NB4 (cell line): Measurements from ENCODE around the gene SPTBN4.
"Not testable (repeated sequence)": the region's sequence is repeated elsewhere in the genome, so short reads cannot be mapped to it uniquely, and the experiment has no call there.

Experiments used
- DNase-seq: peaks from one replicate; pipeline ENCODE4 v3.0.0; 2010; ENCODE audit warnings: low read depth
- H3K4me3 ChIP-seq: one replicate; pipeline ENCODE4 v1.5.1; 2011; ENCODE audit warnings: mild to moderate bottlenecking, low read depth, low read length, moderate library complexity
- CTCF ChIP-seq: IDR thresholded peaks from one replicate; pipeline ENCODE4 v1.5.1; 2012; ENCODE audit warnings: low read depth, low read length
- MAX ChIP-seq: IDR thresholded peaks from 2 replicates; pipeline ENCODE4 v1.6.1; 2011; ENCODE audit warnings: low read depth, low read length
- MYC ChIP-seq: IDR thresholded peaks from 2 replicates; pipeline ENCODE4 v1.6.1; 2011; ENCODE audit warnings: low read depth, low read length
- POLR2A ChIP-seq: IDR thresholded peaks from 2 replicates; pipeline ENCODE4 v1.6.1; 2011; ENCODE audit warnings: mild to moderate bottlenecking; ENCODE audit not compliant: insufficient read length; ENCODE audit errors: extremely low read depth

The SPTBN4 gene

GRCh38 chr19:40539070-40539469 is 72.3 kb downstream of the SPTBN4 start:
- no peak overlapping the region for H3K4me3 ChIP-seq
- no peak for DNase-seq
- TF ChIP-seq POLR2A (no peak), CTCF (no peak), MYC (no peak), MAX (no peak)

- no peak for TF ChIP-seq MYC
- TF ChIP-seq CTCF: no peak
- TF ChIP-seq MAX: no peak
- TF ChIP-seq POLR2A: no peak
- no peak for DNase-seq
- H3K4me3 ChIP-seq: no peak overlapping the region
Measured at GRCh38 chr19:40542202-40542859, 75.5 kb downstream of the SPTBN4 start.

- TF ChIP-seq MYC (no peak), CTCF (no peak), MAX (no peak), POLR2A (no peak)
- DNase-seq: no peak
- H3K4me3 ChIP-seq: no peak overlapping the region
Measured at GRCh38 chr19:40543029-40543597, 76.3 kb downstream of the SPTBN4 start.

- not testable (repeated sequence) for DNase-seq
Measured at GRCh38 chr19:40546153-40546841, 79.5 kb downstream of the SPTBN4 start.

GRCh38 chr19:40547190-40547589 is 80.4 kb downstream of the SPTBN4 start:
- not testable (repeated sequence) for DNase-seq, H3K4me3 ChIP-seq

More at GRCh38 chr19:40546153-40546841, 79.5 kb downstream of the SPTBN4 start:
- H3K4me3 ChIP-seq: not testable (repeated sequence)

- no peak for DNase-seq
Measured at GRCh38 chr19:40547836-40548235, 81.0 kb downstream of the SPTBN4 start.

More at GRCh38 chr19:40547836-40548235, 81.0 kb downstream of the SPTBN4 start:
- TF ChIP-seq CTCF (no peak), MAX (no peak), MYC (no peak), POLR2A (no peak)
- H3K4me3 ChIP-seq: no peak overlapping the region
